Liver (tissue), 9 donors: Measurements from ENCODE around the gene NHP2. TPM values are rescaled to one million over a fixed set of nuclear protein-coding genes. Genes with fewer than 3 reads are reported as not detected.

Source experiments
- DNase-seq: peaks from one replicate; pipeline ENCODE4 v3.0.0-alpha.2; 2017; ENCODE audit warnings: low spot score
- H3K27ac ChIP-seq, 2 donors: one replicate each; pipeline ENCODE4 v1.7.0; 2013; ENCODE audit warnings: inconsistent platforms in 2 of 2, low read length in 2 of 2, control low read depth in 1 of 2, low read depth in 1 of 2, mild to moderate bottlenecking in 1 of 2
- H3K27me3 ChIP-seq, 4 donors: one replicate each; pipeline versions ENCODE4 v1.6.1 to v1.7.0; 2013; ENCODE audit warnings: low read length in 3 of 4, inconsistent platforms in 1 of 4, mild to moderate bottlenecking in 1 of 4, moderate library complexity in 1 of 4; ENCODE audit not compliant: control insufficient read depth in 4 of 4, insufficient read depth in 4 of 4
- H3K36me3 ChIP-seq, 4 donors: one replicate each; pipeline versions ENCODE4 v1.6.1 to v1.7.0; 2013; ENCODE audit warnings: low read length in 3 of 4, mild to moderate bottlenecking in 3 of 4, low read depth in 1 of 4, moderate library complexity in 1 of 4; ENCODE audit not compliant: control insufficient read depth in 4 of 4, insufficient read depth in 3 of 4
- H3K4me1 ChIP-seq, 4 donors: one replicate each; pipeline versions ENCODE4 v1.6.1 to v1.7.0; 2013; ENCODE audit warnings: low read length in 3 of 4, mild to moderate bottlenecking in 3 of 4, moderate library complexity in 1 of 4; ENCODE audit not compliant: control insufficient read depth in 4 of 4, insufficient read depth in 4 of 4
- H3K4me3 ChIP-seq, 3 donors: one replicate each; pipeline versions ENCODE4 v1.6.1 to v1.7.0; 2013; ENCODE audit warnings: low read length in 3 of 3, control low read depth in 1 of 3, low read depth in 1 of 3, mild to moderate bottlenecking in 1 of 3
- H3K9ac ChIP-seq, 2 donors: one replicate each; pipeline ENCODE4 v1.7.0; 2013; ENCODE audit warnings: low read length in 2 of 2, mild to moderate bottlenecking in 2 of 2, moderate library complexity in 2 of 2, control low read depth in 1 of 2, low read depth in 1 of 2
- H3K9me3 ChIP-seq, 4 donors: one replicate each; pipeline versions ENCODE4 v1.6.1 to v1.7.0; 2013; ENCODE audit warnings: low read length in 3 of 4; ENCODE audit not compliant: control insufficient read depth in 4 of 4
- ATF3 ChIP-seq: IDR thresholded peaks from 2 replicates; pipeline ENCODE4 v1.6.1; 2016; ENCODE audit warnings: antibody characterized with exemption
- FOXA1 ChIP-seq: IDR thresholded peaks from 2 replicates; pipeline ENCODE4 v1.6.1; 2016; ENCODE audit warnings: antibody characterized with exemption
- FOXA2 ChIP-seq: IDR thresholded peaks from 2 replicates; pipeline ENCODE4 v1.6.1; 2016; ENCODE audit warnings: antibody characterized with exemption
- HNF4A ChIP-seq, 2 donors: conservative IDR thresholded peaks; 2 replicates each; pipeline ENCODE4 v1.6.1; 2016; ENCODE audit warnings: antibody characterized with exemption in 2 of 2, mild to moderate bottlenecking in 2 of 2
- HNF4G ChIP-seq: IDR thresholded peaks from 2 replicates; pipeline ENCODE4 v1.6.1; 2016; ENCODE audit warnings: antibody characterized with exemption
- JUND ChIP-seq, 2 donors: IDR thresholded peaks; 2 replicates each; pipeline ENCODE4 v1.6.1; 2016; ENCODE audit warnings: antibody characterized with exemption in 2 of 2
- MAX ChIP-seq: IDR thresholded peaks from 2 replicates; pipeline ENCODE4 v1.6.1; 2016; ENCODE audit warnings: antibody characterized with exemption
- NR2F2 ChIP-seq: IDR thresholded peaks from 2 replicates; pipeline ENCODE4 v1.6.1; 2016; ENCODE audit warnings: antibody characterized with exemption
- RAD21 ChIP-seq, 2 donors: IDR thresholded peaks; 2 replicates each; pipeline ENCODE4 v1.6.1; 2016; ENCODE audit warnings: antibody characterized with exemption in 2 of 2, mild to moderate bottlenecking in 2 of 2
- REST ChIP-seq: IDR thresholded peaks from 2 replicates; pipeline ENCODE4 v1.6.1; 2016; ENCODE audit warnings: antibody characterized with exemption, mild to moderate bottlenecking
- RXRA ChIP-seq, 2 donors: IDR thresholded peaks; 2 replicates each; pipeline ENCODE4 v1.6.1; 2017 to 2018; ENCODE audit warnings: antibody characterized with exemption in 2 of 2, mild to moderate bottlenecking in 1 of 2
- SP1 ChIP-seq: IDR thresholded peaks from 2 replicates; pipeline ENCODE4 v1.6.1; 2018; ENCODE audit warnings: antibody characterized with exemption, mild to moderate bottlenecking
- YY1 ChIP-seq: IDR thresholded peaks from 2 replicates; pipeline ENCODE4 v1.6.1; 2016; ENCODE audit warnings: antibody characterized with exemption, mild to moderate bottlenecking
- WGBS: extraction: QIAGEN DNeasy Blood & Tissue Kit; methylation state at CpG from one replicate; pipeline ENCODE4 v1.1.7; 2013; 5-methylcytosine and 5-hydroxymethylcytosine counted together
- polyA plus RNA-seq, 2 donors: library from polyadenylated mRNA; stranded (reverse) in 1 of 2; unstranded in 1 of 2; fragments of 200-250 nt in 1 of 2; fragments of >200 nt in 1 of 2; fragmentation: Nextera tagmentation in 1 of 2; extraction: Ambion mirVana in 1 of 2; gene quantifications; one replicate each; pipeline versions ENCODE4 v1.2.1 to v1.2.3, GENCODE V29; 2013 to 2015
- total RNA-seq, 2 donors: library from RNA; depleted of rRNA; stranded (reverse); fragments of >200 nt; gene quantifications; one replicate each; pipeline ENCODE4 v1.2.3, GENCODE V29; 2014
- TF ChIP-seq, protein P1 (sequence below): fragments of 150-350 bp; IDR thresholded peaks from 2 replicates; pipeline ENCODE4 v1.5.1; 2017; ENCODE audit warnings: improper control_type of control experiment, low read depth, low read length; ENCODE audit not compliant: missing input control
- donor health status: healthy.
- donor health status: healthy.
- donor health status: healthy.
- donor health status: healthy.
- donor health status: healthy.

NHP2 gene
- total and polyA plus RNA-seq, 4 donors = 44.1 to 124 (median 62.6) TPM

DNA sequence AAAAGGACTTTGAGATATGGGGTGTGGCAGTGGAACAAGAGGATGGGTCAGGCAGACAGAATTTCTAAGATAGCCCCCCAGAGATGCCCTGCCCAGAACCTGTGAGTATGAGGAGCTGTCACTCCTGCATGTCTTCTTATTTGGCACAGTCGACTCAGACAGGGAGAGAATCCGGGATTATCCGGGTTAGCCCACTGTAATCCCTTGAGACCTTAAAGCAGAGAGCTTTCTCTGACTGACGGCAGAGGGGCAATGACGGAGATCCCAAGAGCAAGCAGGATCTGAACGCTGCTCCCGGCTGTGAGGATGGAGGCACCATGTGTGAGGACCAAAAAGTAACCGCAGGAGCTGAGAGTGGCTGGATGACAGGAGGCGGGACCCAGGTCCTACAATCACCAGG, 8.8 kb upstream of the NHP2 start (continued):
- no peak for TF ChIP-seq REST
- no peak for TF ChIP-seq RAD21 (IDR thresholded peaks at IDR 0.05)
- TF ChIP-seq NR2F2 = no peak
- TF ChIP-seq YY1 = no peak
- TF ChIP-seq RXRA (IDR thresholded peaks at IDR 0.05) = no peak
- no peak for TF ChIP-seq MAX
- TF ChIP-seq FOXA2 = no peak

- no peak for DNase-seq
- Histone ChIP-seq H3K9ac (no peak overlapping the region), H3K27ac (no peak overlapping the region), H3K4me1 (peaks cover 0 to 7% (median 5%) of the 10 kb centered on the region in 4 donors), H3K27me3 (no peaks in the 10 kb centered on the region), H3K9me3 (no peaks in the 10 kb centered on the region), H3K36me3 (no peaks in the 10 kb centered on the region), H3K4me3 (no peak overlapping the region)
- WGBS = 89% methylated on average over 5 of the region's 5 CpGs
- TF ChIP-seq SP1 (no peak), HNF4G (no peak)
Measured at GRCh38 chr5:178160176-178160575, 6.5 kb upstream of the NHP2 start.

DNA sequence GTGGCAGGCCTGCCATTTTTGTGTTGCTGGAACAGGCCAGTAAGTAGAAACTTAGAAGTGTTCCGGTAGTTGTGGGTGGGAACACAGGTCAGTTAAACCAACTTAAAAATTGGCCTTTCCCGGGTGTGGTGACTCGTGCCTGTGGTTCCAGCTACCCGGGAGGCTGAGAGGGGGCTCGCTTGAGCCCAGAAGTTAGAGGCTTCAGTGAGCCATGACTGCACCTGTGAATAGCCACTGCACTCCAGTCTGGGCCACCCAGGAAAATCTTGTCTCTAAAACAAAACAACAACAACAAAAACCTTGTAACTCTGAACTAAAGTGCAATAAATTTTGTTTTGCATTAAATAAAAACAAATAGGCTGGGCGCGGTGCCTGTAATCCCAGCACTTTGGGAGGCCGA, 1.4 kb upstream of the NHP2 start:
- WGBS = 93% methylated on average over 8 of the region's 8 CpGs
- TF ChIP-seq RXRA (IDR thresholded peaks at IDR 0.05) = no peak
- TF ChIP-seq, protein P1, sequence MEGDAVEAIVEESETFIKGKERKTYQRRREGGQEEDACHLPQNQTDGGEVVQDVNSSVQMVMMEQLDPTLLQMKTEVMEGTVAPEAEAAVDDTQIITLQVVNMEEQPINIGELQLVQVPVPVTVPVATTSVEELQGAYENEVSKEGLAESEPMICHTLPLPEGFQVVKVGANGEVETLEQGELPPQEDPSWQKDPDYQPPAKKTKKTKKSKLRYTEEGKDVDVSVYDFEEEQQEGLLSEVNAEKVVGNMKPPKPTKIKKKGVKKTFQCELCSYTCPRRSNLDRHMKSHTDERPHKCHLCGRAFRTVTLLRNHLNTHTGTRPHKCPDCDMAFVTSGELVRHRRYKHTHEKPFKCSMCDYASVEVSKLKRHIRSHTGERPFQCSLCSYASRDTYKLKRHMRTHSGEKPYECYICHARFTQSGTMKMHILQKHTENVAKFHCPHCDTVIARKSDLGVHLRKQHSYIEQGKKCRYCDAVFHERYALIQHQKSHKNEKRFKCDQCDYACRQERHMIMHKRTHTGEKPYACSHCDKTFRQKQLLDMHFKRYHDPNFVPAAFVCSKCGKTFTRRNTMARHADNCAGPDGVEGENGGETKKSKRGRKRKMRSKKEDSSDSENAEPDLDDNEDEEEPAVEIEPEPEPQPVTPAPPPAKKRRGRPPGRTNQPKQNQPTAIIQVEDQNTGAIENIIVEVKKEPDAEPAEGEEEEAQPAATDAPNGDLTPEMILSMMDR = no peak
- no peak for TF ChIP-seq HNF4A (conservative IDR thresholded peaks at IDR 0.05)
- no peak for TF ChIP-seq ATF3
- no peak for TF ChIP-seq FOXA1
- no peak for TF ChIP-seq JUND (IDR thresholded peaks at IDR 0.05)
- TF ChIP-seq SP1 = no peak

More for the DNA sequence above, 1.4 kb upstream of the NHP2 start:
- no peak for DNase-seq
- H3K9me3 ChIP-seq = no peaks in the 10 kb centered on the region
- H3K9ac ChIP-seq = no peak overlapping the region
- no peak overlapping the region for H3K27ac ChIP-seq
- H3K36me3 ChIP-seq = peaks cover 0 to 9% (median under 1%) of the 10 kb centered on the region in 4 donors
- H3K4me3 ChIP-seq = no peak overlapping the region
- no peaks in the 10 kb centered on the region for H3K27me3 ChIP-seq
- H3K4me1 ChIP-seq = peaks cover 5 to 16% (median 11%) of the 10 kb centered on the region in 4 donors
